ENCODE results near the gene TCF7. TPM values are rescaled to one million over a fixed set of nuclear protein-coding genes. Genes with fewer than 3 reads are reported as not detected.

TCF7 gene
- total RNA-seq, 1 experiment from 2014 or later, result 18.2 TPM

DNA sequence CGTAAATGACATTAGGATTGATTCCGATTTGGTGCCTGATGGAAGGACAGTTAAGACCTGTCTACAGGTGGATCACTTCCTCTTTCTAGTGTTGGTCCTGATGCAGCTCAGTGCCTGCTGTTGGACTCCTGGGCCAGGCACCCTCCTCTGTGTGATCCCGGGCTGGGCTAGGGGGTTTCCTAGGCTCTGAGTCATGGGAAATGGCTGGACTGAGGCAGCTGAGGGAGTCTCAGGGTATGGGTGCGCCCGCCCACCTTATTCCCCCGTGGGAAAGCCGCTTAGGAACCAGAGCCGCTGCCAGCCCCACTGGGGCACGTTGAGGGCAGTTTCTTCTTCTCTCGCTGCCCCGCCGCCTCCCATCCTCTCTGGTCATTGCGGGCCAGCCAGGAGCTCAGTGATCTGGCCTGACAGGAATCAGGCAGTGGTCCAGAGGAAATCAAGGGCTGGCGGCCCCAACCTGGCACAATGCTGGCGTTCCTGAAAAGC lies 12.9 kb downstream of the TCF7 start:
- no peaks in the 10 kb centered on the region for H3K4me1 ChIP-seq (ENCODE audit: insufficient read depth, low read length)
- no peak overlapping the region for H3K4ac ChIP-seq (ENCODE audit: low read depth, low read length)
- H2AK5ac ChIP-seq (ENCODE audit: insufficient read length, low read length), result no peak overlapping the region
- no peak overlapping the region for H2BK12ac ChIP-seq (ENCODE audit: insufficient read length, low read depth, low read length)
- H3K27ac Mint-ChIP-seq, result peak overlapping the region in 1 of 3 experiments; percentile 18; a peak in 1 of 7 replicates
- H4K20me1 ChIP-seq (ENCODE audit: control insufficient read depth, insufficient read depth, insufficient read length), result peaks cover 3% of the 10 kb centered on the region
- no peak overlapping the region for H2BK5ac ChIP-seq (ENCODE audit: insufficient read length, low read length)
- peaks cover 0 to 3% of the 10 kb centered on the region in 2 experiments; a peak in 3 of 4 replicates for H3K4me1 Mint-ChIP-seq
- WGBS (ENCODE audit: extremely low coverage, insufficient read length, low lambda C conversion rate), result no CpG with 5 or more reads among the region's 15 CpGs
- H2BK15ac ChIP-seq (ENCODE audit: low read depth, low read length), result no peak overlapping the region
- no peak overlapping the region for H4K91ac ChIP-seq (ENCODE audit: insufficient read length, low read depth, low read length)
- no peak overlapping the region for H2BK20ac ChIP-seq (ENCODE audit: low read depth, low read length, poor library complexity, severe bottlenecking)
- no peaks in the 10 kb centered on the region for H3K79me1 ChIP-seq (ENCODE audit: insufficient read depth, low read depth, low read length, poor library complexity, severe bottlenecking)
- H3T11ph ChIP-seq (ENCODE audit: low read length), result no peak overlapping the region
- H2AFZ ChIP-seq (ENCODE audit: low read length), result no peak overlapping the region
- no peak for DNase-seq
- no peaks in the 10 kb centered on the region; a peak in 3 of 7 replicates for H3K36me3 Mint-ChIP-seq (ENCODE audit: insufficient read depth in 1 of 3, low read depth in 3 of 3)
- no peak overlapping the region for H3K4me2 ChIP-seq (ENCODE audit: insufficient read depth, insufficient read length, low read length)
- no peak overlapping the region for H4K5ac ChIP-seq (ENCODE audit: insufficient read length, low read depth, low read length)
- no peak overlapping the region for H4K8ac ChIP-seq (replicated peaks; ENCODE audit: insufficient read length, low read depth, low read length)
- no peak overlapping the region for H3K4me3 Mint-ChIP-seq
- H3K27me3 Mint-ChIP-seq (ENCODE audit: low read depth), result no peaks in the 10 kb centered on the region; the same call in 1 of the 2 replicates
- H3K9me3 ChIP-seq (ENCODE audit: control insufficient read depth, low read depth, low read length), result no peaks in the 10 kb centered on the region
- no peaks in the 10 kb centered on the region for H3K9me3 Mint-ChIP-seq
- H3K27me3 ChIP-seq (ENCODE audit: insufficient read depth, low read length), result no peaks in the 10 kb centered on the region
- H3K27ac ChIP-seq (ENCODE audit: insufficient read length, low read depth, low read length), result no peak overlapping the region
- H3K56ac ChIP-seq (ENCODE audit: insufficient read length, low read depth, low read length), result no peak overlapping the region
- no peak overlapping the region for H3K18ac ChIP-seq (ENCODE audit: insufficient read length, low read depth, low read length)
- H3K14ac ChIP-seq (ENCODE audit: insufficient read depth, low read length), result no peak overlapping the region; the same call in 1 of the 2 replicates
- TF ChIP-seq, protein P1, sequence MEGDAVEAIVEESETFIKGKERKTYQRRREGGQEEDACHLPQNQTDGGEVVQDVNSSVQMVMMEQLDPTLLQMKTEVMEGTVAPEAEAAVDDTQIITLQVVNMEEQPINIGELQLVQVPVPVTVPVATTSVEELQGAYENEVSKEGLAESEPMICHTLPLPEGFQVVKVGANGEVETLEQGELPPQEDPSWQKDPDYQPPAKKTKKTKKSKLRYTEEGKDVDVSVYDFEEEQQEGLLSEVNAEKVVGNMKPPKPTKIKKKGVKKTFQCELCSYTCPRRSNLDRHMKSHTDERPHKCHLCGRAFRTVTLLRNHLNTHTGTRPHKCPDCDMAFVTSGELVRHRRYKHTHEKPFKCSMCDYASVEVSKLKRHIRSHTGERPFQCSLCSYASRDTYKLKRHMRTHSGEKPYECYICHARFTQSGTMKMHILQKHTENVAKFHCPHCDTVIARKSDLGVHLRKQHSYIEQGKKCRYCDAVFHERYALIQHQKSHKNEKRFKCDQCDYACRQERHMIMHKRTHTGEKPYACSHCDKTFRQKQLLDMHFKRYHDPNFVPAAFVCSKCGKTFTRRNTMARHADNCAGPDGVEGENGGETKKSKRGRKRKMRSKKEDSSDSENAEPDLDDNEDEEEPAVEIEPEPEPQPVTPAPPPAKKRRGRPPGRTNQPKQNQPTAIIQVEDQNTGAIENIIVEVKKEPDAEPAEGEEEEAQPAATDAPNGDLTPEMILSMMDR (conservative IDR thresholded peaks at IDR 0.05), result no peak
- H2BK120ac ChIP-seq (ENCODE audit: low read depth, low read length, poor library complexity, severe bottlenecking), result no peak overlapping the region
- H3K23ac ChIP-seq (ENCODE audit: insufficient read length, low read depth, low read length), result no peak overlapping the region
- no peak overlapping the region for H3K9ac ChIP-seq (ENCODE audit: extremely low read depth, insufficient read length, low read length)
- H3K79me2 ChIP-seq (ENCODE audit: insufficient read depth, low read length), result no peaks in the 10 kb centered on the region
- H3K23me2 ChIP-seq (ENCODE audit: insufficient read length, low read depth, low read length, poor library complexity, severe bottlenecking), result no peaks in the 10 kb centered on the region

Data from H9 (cell line).